ENCODE results near the gene EPB41. TPM values are rescaled to one million over a fixed set of nuclear protein-coding genes. Genes with fewer than 3 reads are reported as not detected.

The EPB41 gene
- total RNA-seq, 1 donor: 9.5 TPM

GRCh38 chr1:28973596-28974421 is 59.4 kb downstream of the EPB41 start:
- TF ChIP-seq CTCF (IDR thresholded peaks at IDR 0.05; ENCODE audit: insufficient read depth, low read depth, low read length): no peak
- peak; percentile 49 for DNase-seq (ENCODE audit: low read depth)
- H3K4me3 ChIP-seq (ENCODE audit: low read depth, low read length): no peak overlapping the region

- DNase-seq (ENCODE audit: low read depth): peak; percentile 13
- no peak overlapping the region for H3K4me3 ChIP-seq (ENCODE audit: low read depth, low read length)
- no peak for TF ChIP-seq CTCF (IDR thresholded peaks at IDR 0.05; ENCODE audit: insufficient read depth, low read depth, low read length)
Measured at GRCh38 chr1:28974432-28974831, 60.1 kb downstream of the EPB41 start.

GRCh38 chr1:28976248-28976647 is 61.9 kb downstream of the EPB41 start:
- DNase-seq (ENCODE audit: low read depth): no peak
- no peak overlapping the region for H3K4me3 ChIP-seq (ENCODE audit: low read depth, low read length)
- no peak for TF ChIP-seq CTCF (IDR thresholded peaks at IDR 0.05; ENCODE audit: insufficient read depth, low read depth, low read length)

- no peak for TF ChIP-seq CTCF (IDR thresholded peaks at IDR 0.05; ENCODE audit: insufficient read depth, low read depth, low read length)
- DNase-seq (ENCODE audit: low read depth): no peak
- H3K4me3 ChIP-seq (ENCODE audit: low read depth, low read length): no peak overlapping the region
Measured at GRCh38 chr1:28981210-28981609, 66.8 kb downstream of the EPB41 start.

- H3K4me3 ChIP-seq (ENCODE audit: low read depth, low read length): no peak overlapping the region
- TF ChIP-seq CTCF (IDR thresholded peaks at IDR 0.05; ENCODE audit: insufficient read depth, low read depth, low read length): no peak
- no peak for DNase-seq (ENCODE audit: low read depth)
Measured at GRCh38 chr1:28982198-28982597, 67.8 kb downstream of the EPB41 start.

- no peak for DNase-seq (ENCODE audit: low read depth)
- H3K4me3 ChIP-seq (ENCODE audit: low read depth, low read length): no peak overlapping the region
- TF ChIP-seq CTCF (IDR thresholded peaks at IDR 0.05; ENCODE audit: insufficient read depth, low read depth, low read length): no peak
Measured at GRCh38 chr1:28983091-28983490, 68.7 kb downstream of the EPB41 start.
